NCI-H82 (cell line): ENCODE data around the gene DHX34.

Source experiments
- DNase-seq: peaks from one replicate; lab custom pipeline; 2025; lab: John Stamatoyannopoulos, UW

DHX34 gene

GRCh38 chr19:47417746-47418691 lies 68.9 kb downstream of the DHX34 start:
- DNase-seq = peak; percentile 41

- DNase-seq = peak; percentile 58
These were observed 69.5 kb downstream of the DHX34 start for GRCh38 chr19:47418692-47419029.

- DNase-seq = peak; percentile 58
These were observed 70.1 kb downstream of the DHX34 start, which contains the start of gene MEIS3 for GRCh38 chr19:47419030-47419783. TSS of gene MEIS3 (minus strand) at chr19:47419527. CDS start at chr19:47419081, 446 bp downstream.

- no peak for DNase-seq
These were observed 70.7 kb downstream of the DHX34 start for GRCh38 chr19:47419789-47420188.

GRCh38 chr19:47421244-47421786 lies 72.2 kb downstream of the DHX34 start:
- no peak for DNase-seq

- DNase-seq = peak; percentile 94
These were observed 72.8 kb downstream of the DHX34 start for GRCh38 chr19:47421844-47422395.

GRCh38 chr19:47422417-47423163 lies 73.5 kb downstream of the DHX34 start:
- DNase-seq = no peak

- DNase-seq = peak; percentile 26
These were observed 74.2 kb downstream of the DHX34 start for GRCh38 chr19:47423203-47423882.

- DNase-seq = peak; percentile 91
These were observed 78.4 kb downstream of the DHX34 start for GRCh38 chr19:47427241-47428176.

GRCh38 chr19:47428177-47428894 lies 79.2 kb downstream of the DHX34 start:
- peak; percentile 100 for DNase-seq

- DNase-seq = peak; percentile 44
These were observed 80.2 kb downstream of the DHX34 start for GRCh38 chr19:47429140-47429793.

GRCh38 chr19:47430041-47430802 lies 81.1 kb downstream of the DHX34 start:
- DNase-seq = no peak

GRCh38 chr19:47432091-47432490 lies 83.0 kb downstream of the DHX34 start:
- DNase-seq = no peak
